HG03575 (cell line): ENCODE results near the gene PCK1.
"Not testable (repeated sequence)": the region's sequence is repeated elsewhere in the genome, so short reads cannot be mapped to it uniquely, and the experiment has no call there.

Experiments
- ATAC-seq: cut with Tn5 transposase; IDR thresholded peaks from one replicate; pipeline ENCODE4 v1.9.1; 2021; ENCODE audit not compliant: unreplicated experiment, insufficient number of reproducible peaks, low FRiP score; ENCODE audit errors: extremely low read depth

The PCK1 gene

DNA sequence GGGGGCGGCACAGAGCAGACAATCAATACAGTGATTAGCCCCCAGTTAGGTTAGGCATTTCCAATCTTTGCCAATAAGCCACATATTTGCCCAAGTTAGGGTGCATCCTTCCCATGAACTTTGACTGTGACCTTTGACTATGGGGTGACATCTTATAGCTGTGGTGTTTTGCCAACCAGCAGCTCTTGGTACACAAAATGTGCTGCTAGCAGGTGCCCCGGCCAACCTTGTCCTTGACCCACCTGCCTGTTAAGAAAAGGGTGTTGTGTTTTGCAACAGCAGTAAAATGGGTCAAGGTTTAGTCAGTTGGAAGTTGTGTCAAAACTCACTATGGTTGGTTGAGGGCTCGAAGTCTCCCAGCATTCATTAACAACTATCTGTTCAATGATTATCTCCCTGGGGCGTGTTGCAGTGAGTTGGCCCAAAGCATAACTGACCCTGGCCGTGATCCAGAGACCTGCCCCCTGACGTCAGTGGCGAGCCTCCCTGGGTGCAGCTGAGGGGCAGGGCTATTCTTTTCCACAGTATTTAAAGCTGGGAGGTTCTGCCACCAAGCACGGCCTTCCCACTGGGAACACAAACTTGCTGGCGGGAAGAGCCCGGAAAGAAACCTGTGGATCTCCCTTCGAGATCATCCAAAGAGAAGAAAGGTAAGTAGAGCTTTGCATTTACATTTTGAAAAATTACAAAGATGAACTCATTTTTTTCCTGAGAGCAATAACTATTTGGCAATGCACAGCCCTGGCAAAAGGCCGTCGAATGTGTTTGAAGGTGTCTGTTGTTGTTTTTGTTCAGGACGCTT, at the start of gene PCK1:
TSS of gene PCK1 (plus strand) at position 557 of the 802 bp plus-strand sequence. CDS start 302 bp downstream, outside the sequence.
- no peak for ATAC-seq

- ATAC-seq: not testable (repeated sequence)
Measured at GRCh38 chr20:57511709-57512108, 49.2 kb upstream of the PCK1 start.

GRCh38 chr20:57512432-57512831, 48.5 kb upstream of the PCK1 start:
- ATAC-seq: no peak

GRCh38 chr20:57513199-57513598, 47.7 kb upstream of the PCK1 start:
- no peak for ATAC-seq

DNA sequence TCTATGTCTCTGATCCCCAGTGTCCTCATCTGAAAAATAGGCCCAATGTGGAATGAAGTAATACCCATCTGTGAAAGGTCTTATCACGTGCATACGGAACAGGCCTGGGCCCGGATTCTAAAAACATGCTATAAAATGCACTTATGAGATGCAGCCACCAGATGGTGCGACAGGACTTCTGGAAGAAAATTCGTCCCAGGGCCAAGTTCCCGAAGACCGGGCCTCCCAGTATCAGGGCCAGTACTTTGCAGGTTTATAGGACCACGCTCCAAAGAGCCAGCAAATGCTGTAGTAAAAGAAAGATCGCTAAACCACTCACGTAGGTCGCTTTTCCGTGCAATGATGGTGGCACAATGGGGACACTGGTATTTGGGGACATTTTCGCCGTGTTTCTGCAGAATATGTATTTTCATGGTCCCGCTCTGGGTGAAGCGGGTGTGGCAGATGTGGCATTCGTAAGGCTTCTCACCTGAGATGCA, 46.6 kb upstream of the PCK1 start:
- ATAC-seq: no peak

DNA sequence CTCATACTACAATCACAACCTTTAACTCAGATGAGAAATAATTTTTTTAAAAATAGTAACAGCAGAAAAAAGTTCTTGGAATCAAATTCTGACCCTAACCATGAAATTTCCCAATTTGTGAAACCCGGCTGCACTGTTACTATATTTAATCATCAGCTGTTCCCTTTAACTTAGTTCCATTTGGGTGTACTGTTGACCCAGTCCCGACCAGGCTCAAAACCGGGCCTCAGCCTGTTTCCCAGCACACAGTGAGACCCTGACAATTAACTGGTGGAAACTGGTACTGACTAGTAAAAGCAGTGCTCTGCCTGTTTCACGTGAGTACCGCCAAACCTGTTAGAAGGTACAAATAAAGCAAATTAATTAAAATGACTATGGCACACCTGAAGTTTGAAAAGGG, 43.0 kb upstream of the PCK1 start:
- no peak for ATAC-seq

GRCh38 chr20:57522380-57523140, 38.4 kb upstream of the PCK1 start:
- ATAC-seq: no peak

GRCh38 chr20:57523782-57524181, 37.1 kb upstream of the PCK1 start:
- no peak for ATAC-seq

GRCh38 chr20:57524511-57525176, 36.3 kb upstream of the PCK1 start, which contains the start of gene CTCFL:
CTCFL (minus strand) TSS chr20:57525140; CDS start chr20:57524205, 935 bp downstream.
- ATAC-seq: no peak

DNA sequence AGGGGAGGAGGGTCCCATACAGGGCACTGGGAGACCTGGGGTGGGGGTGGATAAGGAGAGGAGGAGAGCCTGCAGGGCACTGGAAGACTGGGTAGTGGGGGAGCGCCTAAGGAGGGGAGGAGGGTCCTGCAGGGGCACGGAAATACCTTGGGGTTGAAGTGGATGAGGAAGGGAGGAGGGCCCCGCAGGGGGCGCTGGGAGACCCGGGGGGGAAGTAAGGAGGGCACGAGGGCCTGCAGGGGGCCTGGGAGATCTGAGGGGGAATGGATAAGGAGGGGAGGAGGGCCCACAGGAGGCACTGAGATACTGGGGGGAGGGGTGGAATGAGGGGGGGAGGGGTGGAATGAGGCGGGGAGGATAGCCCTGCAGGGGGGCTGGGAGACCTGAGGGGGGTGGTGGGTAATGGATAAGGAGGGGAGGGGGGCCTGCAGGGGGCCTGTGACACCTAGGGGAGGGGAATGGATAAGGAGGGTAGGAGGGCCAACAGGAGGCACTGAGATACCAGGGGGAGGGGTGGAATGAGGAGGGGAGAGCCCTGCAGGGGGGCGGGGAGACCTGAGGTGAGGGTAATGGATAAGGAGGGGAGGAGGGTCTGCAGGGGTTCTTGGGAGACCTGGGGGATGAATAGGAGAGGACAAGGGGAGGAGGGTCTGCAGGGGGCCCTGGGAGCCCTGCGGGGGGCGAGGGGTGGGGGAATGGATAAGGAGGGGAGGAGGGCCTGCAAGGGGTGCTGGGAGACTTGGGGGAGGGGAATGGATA, 35.4 kb upstream of the PCK1 start:
- no peak for ATAC-seq

DNA sequence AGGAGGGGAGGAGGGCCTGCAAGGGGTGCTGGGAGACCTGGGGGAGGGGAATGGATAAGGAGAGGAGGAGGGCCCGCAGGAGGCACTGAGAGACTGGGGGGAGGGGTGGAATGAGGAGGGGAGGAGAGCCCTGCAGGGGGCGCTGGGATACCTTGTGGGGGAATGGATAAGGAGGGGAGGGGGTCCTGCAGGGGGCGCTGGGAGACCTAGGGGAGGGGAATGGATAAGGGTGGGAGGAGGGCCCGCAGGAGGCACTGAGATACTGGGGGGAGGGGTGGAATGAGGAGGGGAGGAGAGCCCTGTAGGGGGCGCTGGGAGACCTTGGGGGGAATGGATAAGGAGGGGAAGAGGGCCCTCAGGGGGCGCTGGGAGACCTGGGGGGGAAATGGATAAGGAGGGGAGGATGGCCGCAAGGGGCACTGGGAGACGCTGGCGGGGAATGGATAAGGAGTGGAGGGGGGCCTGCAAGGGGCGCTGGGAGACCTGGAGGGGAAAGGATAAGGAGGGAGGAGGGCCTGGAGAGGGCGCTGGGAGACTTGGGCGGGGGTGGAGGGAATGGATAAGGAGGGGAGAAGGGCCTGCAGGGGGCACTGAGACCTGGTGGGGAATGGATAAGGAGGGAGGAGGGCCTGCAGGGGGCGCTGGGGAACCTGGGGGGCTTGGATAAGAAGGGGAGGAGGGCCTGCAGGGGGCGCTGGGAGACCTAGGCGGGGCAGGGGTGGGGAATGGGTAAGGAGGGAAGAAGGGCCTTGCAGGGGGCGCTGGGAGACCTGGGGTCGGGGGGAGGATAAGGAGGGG, 34.6 kb upstream of the PCK1 start:
- no peak for ATAC-seq

GRCh38 chr20:57526885-57527460, 33.9 kb upstream of the PCK1 start:
- ATAC-seq: no peak

DNA sequence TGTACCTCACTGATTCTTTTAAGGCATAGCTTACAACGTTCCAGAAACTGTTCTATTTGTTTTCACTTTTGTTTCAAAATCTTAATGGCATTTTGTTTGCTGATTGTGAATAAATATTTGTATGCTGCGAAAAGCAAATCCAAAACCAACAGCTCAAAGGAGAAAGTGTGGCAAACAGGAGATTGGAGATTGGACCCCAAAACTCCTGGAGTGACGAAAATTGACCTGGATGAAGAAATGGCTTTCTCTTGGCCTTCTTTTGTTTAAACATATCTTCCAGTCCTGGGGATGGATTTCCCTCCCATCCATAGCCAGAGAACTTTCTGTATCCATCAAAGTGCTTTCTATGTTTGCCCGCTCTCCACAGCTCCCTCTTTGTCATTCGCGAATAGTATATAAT, 33.2 kb upstream of the PCK1 start:
- no peak for ATAC-seq

DNA sequence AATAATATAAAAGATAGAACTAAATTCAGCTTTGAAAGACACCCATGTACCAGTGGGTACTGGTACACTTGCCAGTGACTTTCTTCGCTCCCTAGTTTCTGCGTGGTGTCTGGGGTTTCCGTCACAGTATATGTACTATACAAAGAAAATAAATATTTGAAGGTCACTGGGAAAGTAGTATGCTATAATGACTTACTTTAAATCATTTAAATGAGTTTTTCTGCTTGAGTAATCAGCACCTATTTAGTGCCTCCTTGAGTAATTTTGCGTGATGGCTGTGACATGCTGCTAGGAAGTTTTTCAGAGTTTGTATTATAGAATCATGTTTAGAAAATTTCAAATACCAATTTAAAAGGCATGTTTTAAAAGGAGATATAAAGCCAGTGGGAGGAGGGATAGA, 32.8 kb upstream of the PCK1 start:
- no peak for ATAC-seq

DNA sequence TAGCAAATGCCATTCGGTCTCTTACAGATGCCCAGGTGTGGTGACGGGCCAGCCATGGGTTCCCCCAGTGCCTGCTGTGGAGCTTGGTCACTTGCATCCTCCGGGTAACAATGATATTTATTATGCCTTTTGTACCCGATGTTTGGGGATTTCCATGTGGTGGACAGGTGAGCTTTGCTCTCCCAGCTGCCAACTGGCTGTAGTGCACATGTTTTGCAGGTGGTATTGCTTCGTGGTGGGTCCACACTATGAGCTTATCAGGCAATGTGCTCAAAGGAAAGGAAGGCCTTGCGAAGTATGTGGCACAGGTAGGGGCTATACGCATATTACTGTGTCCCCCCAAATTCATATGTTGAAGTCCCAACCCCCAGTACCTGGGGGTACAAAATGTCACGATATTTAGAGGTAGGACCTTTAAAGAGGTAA, 31.7 kb upstream of the PCK1 start:
- ATAC-seq: no peak

GRCh38 chr20:57529810-57530209, 31.1 kb upstream of the PCK1 start:
- ATAC-seq: no peak

DNA sequence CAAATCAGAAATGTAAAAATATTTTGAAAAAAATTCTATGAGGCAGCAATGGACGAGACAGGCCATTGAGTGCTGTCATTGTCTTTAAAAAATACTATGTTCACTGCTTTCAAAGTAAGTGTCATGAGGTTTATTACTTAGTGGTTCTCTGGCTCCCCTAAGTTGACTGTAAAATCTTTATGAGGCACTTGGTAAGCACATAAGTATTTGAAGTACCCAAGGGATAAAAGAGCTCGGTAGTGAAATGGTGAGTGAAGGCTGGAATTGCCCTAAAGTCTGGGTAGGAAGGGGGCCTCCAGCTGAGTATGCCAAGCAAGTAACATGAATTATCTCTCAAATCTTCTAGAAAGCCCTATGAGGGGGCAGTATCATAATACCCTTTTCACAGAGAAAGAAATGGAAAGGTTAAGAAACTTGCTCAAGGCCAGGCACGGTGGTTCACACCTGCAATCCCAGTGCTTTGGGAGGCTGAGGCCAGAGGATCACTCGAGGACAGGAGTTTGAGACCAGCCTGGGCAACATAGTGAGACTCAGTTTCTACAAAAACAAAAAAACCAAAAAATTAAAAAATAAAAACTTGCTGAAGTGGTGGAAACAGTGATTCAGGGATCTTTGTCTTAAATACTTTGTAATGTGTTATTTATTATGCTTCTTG, 30.5 kb upstream of the PCK1 start:
- no peak for ATAC-seq
